Keratinocyte (primary cell): ENCODE data around the gene FNDC3A.

Experiments
- CTCF ChIP-seq, 3 experiments: IDR thresholded peaks in 1 of 3; conservative IDR thresholded peaks in 1 of 3; optimal IDR thresholded peaks in 1 of 3; 2 replicates in 2 of 3; 3 replicates in 1 of 3; pipeline versions ENCODE3 to v1.5.1; 2011; ENCODE audit warnings: low read length in 3 of 3, mild to moderate bottlenecking in 3 of 3, moderate library complexity in 2 of 3, control low read depth in 1 of 3, inconsistent platforms in 1 of 3; ENCODE audit not compliant: insufficient read depth in 2 of 3; ENCODE audit errors: extremely low read depth in 1 of 3
- EZH2 ChIP-seq: IDR thresholded peaks from one replicate; pipeline ENCODE4 v1.6.1; 2012; ENCODE audit warnings: inconsistent platforms, mild to moderate bottlenecking, low read length, moderate library complexity

GRCh38 chr13:49100637-49101570 lies 125.2 kb downstream of the FNDC3A start:
- TF ChIP-seq CTCF (optimal IDR thresholded peaks at IDR 0.05 in 1 of 3, IDR thresholded peaks at IDR 0.05 in 1 of 3, conservative IDR thresholded peaks at IDR 0.05 in 1 of 3; ENCODE audit: extremely low read depth in 1 of 3, insufficient read depth in 2 of 3, low read length in 3 of 3) (no peak), EZH2 (no peak)
